ENCODE measurements around the gene DNASE1L2. TPM values are rescaled to one million over a fixed set of nuclear protein-coding genes. Genes with fewer than 3 reads are reported as not detected.

Gene DNASE1L2
- total RNA-seq, 3 donors from 2014 or later = 0.52 to 1.1 (median 0.86) TPM

- no peaks in the 10 kb centered on the region for H3K27me3 Mint-ChIP-seq (ENCODE audit: low read depth)
- DNase-seq = no peak
- no peak overlapping the region for H3K4me3 Mint-ChIP-seq
- H3K4me1 Mint-ChIP-seq (ENCODE audit: low read depth) = peaks cover 17% of the 10 kb centered on the region
- ATAC-seq = no peak
- H3K9me3 Mint-ChIP-seq = no peaks in the 10 kb centered on the region
- H3K36me3 Mint-ChIP-seq (ENCODE audit: insufficient read depth) = peaks cover 15% of the 10 kb centered on the region
These were observed 9.3 kb upstream of the DNASE1L2 start for GRCh38 chr16:2226918-2227317.

GRCh38 chr16:2228161-2228824 is 8.0 kb upstream of the DNASE1L2 start:
- ATAC-seq = no peak

GRCh38 chr16:2229091-2229490 is 7.2 kb upstream of the DNASE1L2 start:
- Mint-ChIP-seq H3K27me3 (ENCODE audit: low read depth) (no peaks in the 10 kb centered on the region), H3K9me3 (no peaks in the 10 kb centered on the region), H3K4me3 (no peak overlapping the region), H3K4me1 (ENCODE audit: low read depth) (peaks cover 15% of the 10 kb centered on the region), H3K36me3 (ENCODE audit: insufficient read depth) (peaks cover 20% of the 10 kb centered on the region)
- no peak for ATAC-seq
- no peak for DNase-seq

More at GRCh38 chr16:2228161-2228824, 8.0 kb upstream of the DNASE1L2 start:
- DNase-seq = no peak
- Mint-ChIP-seq H3K27me3 (ENCODE audit: low read depth) (no peaks in the 10 kb centered on the region), H3K4me3 (no peak overlapping the region), H3K9me3 (no peaks in the 10 kb centered on the region), H3K36me3 (ENCODE audit: insufficient read depth) (peaks cover 16% of the 10 kb centered on the region), H3K4me1 (ENCODE audit: low read depth) (peaks cover 15% of the 10 kb centered on the region)

GRCh38 chr16:2229632-2230250 is 6.5 kb upstream of the DNASE1L2 start:
- ATAC-seq = no peak
- Mint-ChIP-seq H3K36me3 (ENCODE audit: insufficient read depth) (peaks cover 20% of the 10 kb centered on the region), H3K9me3 (no peaks in the 10 kb centered on the region), H3K27me3 (ENCODE audit: low read depth) (no peaks in the 10 kb centered on the region), H3K4me3 (no peak overlapping the region), H3K4me1 (ENCODE audit: low read depth) (peaks cover 9% of the 10 kb centered on the region)
- no peak for DNase-seq

GRCh38 chr16:2230376-2230775 is 5.9 kb upstream of the DNASE1L2 start:
- Mint-ChIP-seq H3K9me3 (no peaks in the 10 kb centered on the region), H3K27me3 (ENCODE audit: low read depth) (no peaks in the 10 kb centered on the region), H3K4me3 (no peak overlapping the region), H3K36me3 (ENCODE audit: insufficient read depth) (peaks cover 26% of the 10 kb centered on the region), H3K4me1 (ENCODE audit: low read depth) (peaks cover 7% of the 10 kb centered on the region)
- DNase-seq (no peak), ATAC-seq (no peak)

GRCh38 chr16:2231016-2231931 is 5.0 kb upstream of the DNASE1L2 start:
- Mint-ChIP-seq H3K36me3 (ENCODE audit: insufficient read depth) (peaks cover 27% of the 10 kb centered on the region), H3K9me3 (no peaks in the 10 kb centered on the region), H3K4me1 (ENCODE audit: low read depth) (peaks cover 2% of the 10 kb centered on the region), H3K27me3 (ENCODE audit: low read depth) (no peaks in the 10 kb centered on the region), H3K4me3 (no peak overlapping the region)
- no peak for DNase-seq
- no peak for ATAC-seq

GRCh38 chr16:2232094-2232990 is 3.9 kb upstream of the DNASE1L2 start:
- DNase-seq = no peak
- H3K4me3 Mint-ChIP-seq = no peak overlapping the region
- H3K9me3 Mint-ChIP-seq = no peaks in the 10 kb centered on the region
- no peak for ATAC-seq
- no peaks in the 10 kb centered on the region for H3K27me3 Mint-ChIP-seq (ENCODE audit: low read depth)
- H3K4me1 Mint-ChIP-seq (ENCODE audit: low read depth) = no peaks in the 10 kb centered on the region
- peaks cover 25% of the 10 kb centered on the region for H3K36me3 Mint-ChIP-seq (ENCODE audit: insufficient read depth)

GRCh38 chr16:2233046-2233775 is 3.0 kb upstream of the DNASE1L2 start:
- H3K4me1 Mint-ChIP-seq (ENCODE audit: low read depth) = no peaks in the 10 kb centered on the region
- H3K9me3 Mint-ChIP-seq = no peaks in the 10 kb centered on the region
- H3K27me3 Mint-ChIP-seq (ENCODE audit: low read depth) = no peaks in the 10 kb centered on the region
- DNase-seq (no peak), ATAC-seq (no peak)
- peaks cover 23% of the 10 kb centered on the region for H3K36me3 Mint-ChIP-seq (ENCODE audit: insufficient read depth)
- H3K4me3 Mint-ChIP-seq = no peak overlapping the region

- ATAC-seq (no peak), DNase-seq (no peak)
- Mint-ChIP-seq H3K4me3 (no peak overlapping the region), H3K36me3 (ENCODE audit: insufficient read depth) (peaks cover 23% of the 10 kb centered on the region), H3K4me1 (ENCODE audit: low read depth) (no peaks in the 10 kb centered on the region), H3K27me3 (ENCODE audit: low read depth) (no peaks in the 10 kb centered on the region), H3K9me3 (no peaks in the 10 kb centered on the region)
These were observed 2.1 kb upstream of the DNASE1L2 start for GRCh38 chr16:2233872-2234812.

- H3K36me3 Mint-ChIP-seq (ENCODE audit: insufficient read depth) = peaks cover 19% of the 10 kb centered on the region
- no peak for DNase-seq
- no peaks in the 10 kb centered on the region for H3K4me1 Mint-ChIP-seq (ENCODE audit: low read depth)
- H3K9me3 Mint-ChIP-seq = no peaks in the 10 kb centered on the region
- no peaks in the 10 kb centered on the region for H3K27me3 Mint-ChIP-seq (ENCODE audit: low read depth)
- H3K4me3 Mint-ChIP-seq = no peak overlapping the region
- ATAC-seq = no peak
These were observed 1.5 kb upstream of the DNASE1L2 start for GRCh38 chr16:2234813-2235170.

GRCh38 chr16:2235234-2235651 is 1.0 kb upstream of the DNASE1L2 start:
- no peaks in the 10 kb centered on the region for H3K27me3 Mint-ChIP-seq (ENCODE audit: low read depth)
- ATAC-seq = no peak

GRCh38 chr16:2235695-2236336 is 428 bp upstream of the DNASE1L2 start:
- Mint-ChIP-seq H3K9me3 (no peaks in the 10 kb centered on the region), H3K27me3 (ENCODE audit: low read depth) (no peaks in the 10 kb centered on the region), H3K4me3 (no peak overlapping the region), H3K36me3 (ENCODE audit: insufficient read depth) (peaks cover 14% of the 10 kb centered on the region), H3K4me1 (ENCODE audit: low read depth) (no peaks in the 10 kb centered on the region)
- no peak for DNase-seq
- peak; percentile 8 to 13 for ATAC-seq

More at GRCh38 chr16:2235234-2235651, 1.0 kb upstream of the DNASE1L2 start:
- Mint-ChIP-seq H3K9me3 (no peaks in the 10 kb centered on the region), H3K4me3 (no peak overlapping the region), H3K4me1 (ENCODE audit: low read depth) (no peaks in the 10 kb centered on the region), H3K36me3 (ENCODE audit: insufficient read depth) (peaks cover 14% of the 10 kb centered on the region)
- DNase-seq = no peak

Measured in activated T-cell treated with anti-CD3 and anti-CD28 coated beads, Interleukin-2, amount 50 U/mL, for 4 hours (primary cell).